GM18526 (cell line): ENCODE data around the gene SLTM.

Experiments used
- POLR2A ChIP-seq: IDR thresholded peaks from 3 replicates; pipeline ENCODE4 v1.6.1; 2011; ENCODE audit not compliant: insufficient read length; ENCODE audit errors: extremely low read depth

Gene SLTM

GRCh38 chr15:58900631-58901030, 32.8 kb downstream of the SLTM start:
- TF ChIP-seq POLR2A = no peak

DNA sequence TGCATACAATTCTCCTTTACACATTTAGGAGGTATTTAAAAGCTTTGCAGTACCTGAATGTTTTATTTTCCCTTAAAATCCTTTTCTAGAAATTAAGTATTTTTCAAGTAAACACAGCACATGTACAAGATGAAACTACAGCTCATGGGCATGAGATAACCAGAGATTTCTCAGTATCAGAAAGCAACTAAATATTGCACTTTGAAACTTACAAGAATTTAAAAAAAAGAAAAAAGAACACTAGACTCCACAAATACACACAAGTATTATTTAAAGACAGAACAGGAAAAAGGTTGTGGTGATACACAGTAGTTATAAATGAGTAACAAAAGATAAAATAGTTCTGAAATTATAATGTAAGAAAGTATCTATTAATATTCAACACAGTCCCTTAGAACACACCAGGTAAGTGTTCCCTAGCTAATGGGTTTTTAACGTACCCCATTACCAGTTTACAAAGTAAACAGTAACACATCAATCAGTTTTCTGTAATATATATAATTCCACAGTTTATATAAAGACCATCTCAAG, 35.3 kb downstream of the SLTM start:
- no peak for TF ChIP-seq POLR2A

- TF ChIP-seq POLR2A = no peak
These were observed 44.1 kb downstream of the SLTM start for GRCh38 chr15:58889363-58889762.

DNA sequence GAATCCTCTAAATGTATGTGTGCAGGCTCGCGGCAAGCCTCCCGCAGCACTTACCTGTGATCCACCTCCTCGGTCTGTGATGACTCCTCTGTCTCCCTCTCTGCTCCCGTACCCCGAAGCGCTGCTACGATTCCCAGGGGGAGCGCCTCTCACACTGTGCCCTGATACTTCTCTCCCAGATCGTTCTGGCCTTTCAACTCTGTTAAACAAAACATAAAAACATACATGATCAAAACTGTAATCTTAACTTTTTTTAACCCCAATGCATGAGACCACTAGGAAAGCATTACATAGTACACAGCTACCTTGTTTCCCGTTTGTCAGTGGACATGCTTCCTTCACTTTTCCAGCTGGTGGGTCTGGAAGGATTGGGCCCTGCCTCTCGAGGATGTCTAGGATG, 46.6 kb downstream of the SLTM start:
- TF ChIP-seq POLR2A = no peak

GRCh38 chr15:58882243-58882642, 51.2 kb downstream of the SLTM start:
- no peak for TF ChIP-seq POLR2A

DNA sequence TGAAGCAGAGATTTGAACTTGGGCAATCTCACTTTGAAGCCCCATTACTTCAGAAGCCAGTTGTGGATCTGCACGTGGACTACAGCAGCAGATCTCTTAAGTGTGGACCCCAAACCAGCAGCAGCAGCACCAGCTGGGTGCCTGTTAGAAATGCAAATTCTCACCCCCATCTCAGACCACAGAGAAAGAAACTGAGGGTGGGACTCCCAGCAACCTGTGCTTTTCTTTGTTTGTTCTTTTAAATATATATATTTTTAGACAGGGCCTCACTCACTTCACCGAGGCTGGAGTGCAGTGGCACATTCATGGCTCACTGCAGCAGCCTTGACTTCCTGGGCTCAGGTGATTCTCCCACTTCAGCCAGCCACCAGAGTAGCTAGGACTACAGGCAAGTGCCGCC, 53.2 kb downstream of the SLTM start:
- no peak for TF ChIP-seq POLR2A

DNA sequence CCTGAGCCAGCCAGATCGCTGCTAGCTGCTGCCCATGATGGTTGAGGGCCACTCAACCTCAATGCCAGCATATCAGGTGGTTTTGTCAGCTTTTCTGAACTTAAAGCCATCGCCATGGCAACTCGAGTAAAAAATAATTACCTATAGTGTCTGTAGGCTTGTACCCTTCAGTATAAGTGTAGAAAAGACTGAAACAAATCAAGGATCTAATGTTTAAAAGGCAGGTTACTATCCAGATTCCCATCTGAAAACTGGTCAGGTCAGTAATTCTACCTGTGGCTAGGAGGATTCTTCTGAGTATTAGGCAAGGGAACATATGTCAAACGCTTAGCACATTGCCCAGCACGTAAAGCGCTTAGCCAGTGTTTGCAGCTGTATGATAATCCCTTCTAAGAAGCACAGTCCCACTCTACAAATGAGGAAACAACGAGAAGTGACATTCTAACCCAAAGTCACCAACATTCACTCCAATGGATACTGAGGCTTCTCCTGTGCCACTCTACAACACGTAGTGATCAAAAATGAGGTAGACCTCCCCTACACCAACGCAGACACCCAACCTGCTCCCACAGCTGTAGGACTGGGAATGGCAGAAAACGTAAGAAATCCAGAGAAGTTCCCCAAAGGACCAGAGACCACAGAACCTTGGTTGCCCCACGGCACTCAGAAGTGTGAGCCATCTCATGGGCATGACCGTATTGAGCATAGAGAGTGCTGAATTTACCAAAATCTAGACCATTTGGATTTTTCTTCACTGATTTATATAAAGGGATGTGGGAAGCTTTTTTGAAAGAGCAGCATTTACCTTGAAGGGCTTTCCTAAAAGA, 55.3 kb downstream of the SLTM start:
- no peak for TF ChIP-seq POLR2A

DNA sequence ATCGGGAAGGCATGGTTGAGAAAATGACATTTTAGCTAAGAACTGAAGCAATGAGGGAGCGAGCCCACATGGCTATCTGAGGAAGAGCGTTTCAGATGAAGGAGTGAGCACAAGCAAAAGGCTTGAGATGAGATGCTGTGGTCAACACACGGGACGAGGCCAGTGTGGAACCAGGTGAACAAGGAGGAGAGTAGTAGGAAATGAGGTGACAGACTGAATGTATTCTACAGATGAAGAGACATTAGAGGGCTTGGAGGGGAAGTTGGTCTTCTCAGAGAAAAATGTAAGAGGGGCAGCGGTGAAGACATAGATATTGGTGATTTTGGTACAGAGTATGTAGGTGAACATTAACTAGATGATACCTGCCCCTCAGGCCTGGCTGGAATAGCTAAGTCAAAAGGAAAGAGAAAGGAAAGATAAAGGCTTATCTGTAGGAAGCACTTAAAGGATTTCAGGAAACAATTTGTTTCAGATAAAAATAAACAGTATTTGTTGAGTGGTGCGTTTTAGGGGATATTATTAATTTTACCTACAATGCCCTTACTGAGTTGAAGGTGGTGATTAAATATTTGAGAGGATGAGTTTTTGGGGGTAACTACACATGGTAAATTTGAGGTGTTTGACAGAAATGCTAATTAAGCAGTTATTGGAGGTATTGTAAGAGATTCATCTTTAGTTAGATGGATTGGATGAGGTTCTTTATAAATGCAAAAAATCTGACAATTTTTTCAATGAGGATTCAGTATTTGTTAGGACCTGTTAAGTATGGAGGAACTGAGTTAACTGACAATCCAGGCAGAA, 57.0 kb downstream of the SLTM start:
- no peak for TF ChIP-seq POLR2A

GRCh38 chr15:58875343-58875742, 58.1 kb downstream of the SLTM start:
- TF ChIP-seq POLR2A = no peak

GRCh38 chr15:58873267-58873666, 60.2 kb downstream of the SLTM start:
- TF ChIP-seq POLR2A = no peak

DNA sequence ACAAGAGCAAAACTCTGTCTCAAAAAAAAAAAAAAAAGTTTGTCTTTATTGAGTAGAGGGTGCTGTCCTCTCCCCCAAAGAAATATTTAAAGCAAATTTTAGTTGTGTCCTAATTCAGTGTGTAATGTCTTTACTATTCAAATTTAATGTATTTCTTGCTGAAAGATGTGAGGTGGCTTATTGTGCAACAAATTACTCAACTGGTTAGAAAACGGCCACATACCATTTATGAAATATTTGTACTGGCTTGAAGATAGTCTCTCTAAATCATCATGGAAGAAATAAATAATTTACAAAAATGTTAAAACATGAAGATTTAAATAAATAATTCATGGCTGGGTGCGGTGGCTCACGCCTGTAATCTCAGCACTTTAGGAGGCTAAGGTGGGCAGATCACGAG, 63.0 kb downstream of the SLTM start:
- TF ChIP-seq POLR2A = no peak

DNA sequence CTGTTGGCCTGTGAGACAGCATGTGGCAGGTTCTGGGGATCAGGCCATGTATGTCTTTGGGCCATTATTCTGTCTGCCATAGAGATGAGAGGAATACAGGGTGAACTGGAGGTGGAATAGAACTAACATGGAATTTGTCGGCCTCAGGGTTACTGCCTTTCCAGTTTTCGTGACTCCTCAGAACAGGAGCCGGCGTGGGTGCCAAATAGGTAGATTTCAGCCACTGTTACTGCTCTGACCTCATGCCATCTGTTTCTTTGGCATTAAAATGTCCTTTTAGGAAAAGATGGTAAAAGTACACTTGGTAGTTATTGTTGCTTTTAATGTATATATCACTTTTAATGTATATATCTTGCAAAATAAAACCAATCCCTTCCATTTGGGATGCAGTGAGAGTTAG, 65.6 kb downstream of the SLTM start:
- no peak for TF ChIP-seq POLR2A

GRCh38 chr15:58865425-58865880, 68.0 kb downstream of the SLTM start:
- no peak for TF ChIP-seq POLR2A

DNA sequence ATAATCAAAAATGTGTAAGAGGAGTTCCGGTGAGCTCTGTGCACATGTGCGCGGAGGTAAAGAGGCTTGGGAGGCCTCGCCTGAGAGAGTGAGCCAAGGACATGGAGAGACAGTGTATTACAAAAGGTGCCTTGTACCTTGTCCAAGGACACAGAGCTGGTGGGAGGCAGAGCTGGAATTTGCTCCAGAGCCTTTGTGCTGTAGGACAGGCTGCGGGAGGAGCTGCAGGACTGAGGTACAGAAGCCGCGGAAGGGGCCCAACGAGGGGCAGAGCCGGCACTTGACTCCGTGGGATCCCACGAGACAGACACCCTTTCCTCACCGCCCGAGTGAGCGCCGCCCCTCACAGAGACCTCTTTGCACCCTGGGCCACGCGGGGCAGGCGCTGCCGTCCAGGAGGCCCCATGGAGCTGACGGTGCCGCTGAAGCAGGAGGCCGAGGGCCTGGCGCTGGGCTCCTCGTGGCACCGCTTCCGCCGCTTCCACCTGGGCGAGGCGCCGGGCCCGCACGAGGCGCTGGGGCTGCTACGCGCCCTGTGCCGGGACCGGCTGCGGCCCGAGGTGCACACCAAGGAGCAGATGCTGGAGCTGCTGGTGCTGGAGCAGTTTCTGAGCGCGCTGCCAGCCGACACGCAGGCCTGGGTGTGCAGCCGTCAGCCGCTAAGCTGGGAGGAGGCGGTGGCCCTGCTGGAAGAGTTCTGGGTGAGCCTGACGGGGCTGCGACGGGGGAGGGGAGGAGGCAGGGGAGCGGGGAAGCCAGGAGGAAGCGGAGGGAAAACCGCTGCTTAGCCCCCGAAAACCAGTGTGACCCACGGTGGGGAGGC, 68.7 kb downstream of the SLTM start:
- no peak for TF ChIP-seq POLR2A

DNA sequence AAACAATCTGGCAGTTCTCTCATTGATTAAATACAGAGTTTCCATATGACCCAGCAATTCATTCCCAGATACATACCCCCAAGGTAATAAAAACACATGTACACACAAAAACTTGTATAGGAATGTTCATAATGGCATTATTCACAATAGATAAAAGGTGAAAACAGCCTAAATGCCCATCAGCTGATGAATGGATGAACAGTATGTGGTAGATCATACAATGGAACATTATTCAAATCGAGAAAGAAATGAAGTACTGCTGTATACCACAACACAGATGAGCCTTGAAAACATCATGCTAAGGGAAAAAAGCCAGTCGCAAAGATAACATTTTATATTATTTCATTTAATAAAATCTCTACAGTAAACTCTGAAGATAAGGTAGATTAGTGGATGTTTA, 71.2 kb downstream of the SLTM start:
- TF ChIP-seq POLR2A = no peak
